ENCODE data around the gene SEMA6D. TPM values are rescaled to one million over a fixed set of nuclear protein-coding genes. Genes with fewer than 3 reads are reported as not detected.

Gene SEMA6D
- total and polyA plus RNA-seq, 2 donors (not counting 3 experiments of a cell fraction or from before 2014, with no cell fraction given): 16.3 to 22.5 TPM

- no peaks in the 10 kb centered on the region for H3K79me2 ChIP-seq (ENCODE audit: control insufficient read depth, insufficient read depth, low read length)
- H3K4me2 ChIP-seq (ENCODE audit: insufficient read depth, low read length): no peak overlapping the region
- H3K9me1 ChIP-seq (replicated peaks; ENCODE audit: control insufficient read depth, extremely low read depth, insufficient read depth, low read length): no peaks in the 10 kb centered on the region
- no peak overlapping the region for H3K4me3 ChIP-seq (replicated peaks in 1 of 3; ENCODE audit: insufficient read depth in 1 of 3, low read depth in 1 of 3, low read length in 3 of 3)
- H3K36me3 ChIP-seq (ENCODE audit: control insufficient read depth in 2 of 2, extremely low read depth in 1 of 2, insufficient read depth in 2 of 2, low read length in 2 of 2): peaks cover 0 to 4% of the 10 kb centered on the region in 2 experiments
- DNase-seq (ENCODE audit: low read depth, low spot score) (no peak), FAIRE-seq (no peak)
- ChIA-PET CTCF (no interaction called here), POLR2A (no interaction called here)
- H3K4me1 ChIP-seq (ENCODE audit: control insufficient read depth, extremely low read depth, insufficient read depth, low read length): no peaks in the 10 kb centered on the region
- H3K27ac ChIP-seq (ENCODE audit: insufficient read depth, low read depth, low read length): no peak overlapping the region
- TF ChIP-seq, protein P1, sequence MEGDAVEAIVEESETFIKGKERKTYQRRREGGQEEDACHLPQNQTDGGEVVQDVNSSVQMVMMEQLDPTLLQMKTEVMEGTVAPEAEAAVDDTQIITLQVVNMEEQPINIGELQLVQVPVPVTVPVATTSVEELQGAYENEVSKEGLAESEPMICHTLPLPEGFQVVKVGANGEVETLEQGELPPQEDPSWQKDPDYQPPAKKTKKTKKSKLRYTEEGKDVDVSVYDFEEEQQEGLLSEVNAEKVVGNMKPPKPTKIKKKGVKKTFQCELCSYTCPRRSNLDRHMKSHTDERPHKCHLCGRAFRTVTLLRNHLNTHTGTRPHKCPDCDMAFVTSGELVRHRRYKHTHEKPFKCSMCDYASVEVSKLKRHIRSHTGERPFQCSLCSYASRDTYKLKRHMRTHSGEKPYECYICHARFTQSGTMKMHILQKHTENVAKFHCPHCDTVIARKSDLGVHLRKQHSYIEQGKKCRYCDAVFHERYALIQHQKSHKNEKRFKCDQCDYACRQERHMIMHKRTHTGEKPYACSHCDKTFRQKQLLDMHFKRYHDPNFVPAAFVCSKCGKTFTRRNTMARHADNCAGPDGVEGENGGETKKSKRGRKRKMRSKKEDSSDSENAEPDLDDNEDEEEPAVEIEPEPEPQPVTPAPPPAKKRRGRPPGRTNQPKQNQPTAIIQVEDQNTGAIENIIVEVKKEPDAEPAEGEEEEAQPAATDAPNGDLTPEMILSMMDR (IDR thresholded peaks at IDR 0.05; ENCODE audit: extremely low read depth in 1 of 2, insufficient read depth in 1 of 2, low read depth in 1 of 2, low read length in 2 of 2): no peak
- TF ChIP-seq GATA2 (IDR thresholded peaks at IDR 0.05; ENCODE audit: insufficient read depth, insufficient read length, low read depth, low read length) (no peak), POLR2A (IDR thresholded peaks at IDR 0.05; ENCODE audit: low read depth, low read length) (no peak), POLR2AphosphoS5 (IDR thresholded peaks at IDR 0.05; ENCODE audit: insufficient read depth, low read depth, low read length) (no peak), FOS (IDR thresholded peaks at IDR 0.05; ENCODE audit: borderline replicate concordance, insufficient read depth, low read length) (no peak), JUN (IDR thresholded peaks at IDR 0.05; ENCODE audit: borderline replicate concordance, insufficient read depth, insufficient read length, low read depth) (no peak), EZH2 (IDR thresholded peaks at IDR 0.05; ENCODE audit: borderline replicate concordance, low read depth, low read length, severe bottlenecking) (no peak), MYC (IDR thresholded peaks at IDR 0.05; ENCODE audit: low read depth, low read length) (no peak)
- TF ChIP-seq, protein P2, sequence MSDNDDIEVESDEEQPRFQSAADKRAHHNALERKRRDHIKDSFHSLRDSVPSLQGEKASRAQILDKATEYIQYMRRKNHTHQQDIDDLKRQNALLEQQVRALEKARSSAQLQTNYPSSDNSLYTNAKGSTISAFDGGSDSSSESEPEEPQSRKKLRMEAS (IDR thresholded peaks at IDR 0.05; ENCODE audit: insufficient read depth, insufficient read length): no peak
- intact Hi-C loops (cut with micrococcal nuclease): no loop called here
- H3K9me3 ChIP-seq (replicated peaks; ENCODE audit: control insufficient read depth, insufficient read depth, low read length): no peaks in the 10 kb centered on the region
- no peaks in the 10 kb centered on the region for H4K20me1 ChIP-seq (replicated peaks; ENCODE audit: control insufficient read depth, extremely low read depth, insufficient read depth, low read length)
- dilution Hi-C loops (cut with MboI; ENCODE audit: extremely low pct_ligation_motif_present, low sequenced_read_pairs): no loop called here
- BruUV-seq (replicated peaks): no TSS peak
- H2AFZ ChIP-seq (ENCODE audit: low read depth, low read length): no peak overlapping the region
- no peaks in the 10 kb centered on the region for H3K27me3 ChIP-seq (ENCODE audit: control insufficient read depth in 2 of 2, insufficient read depth in 2 of 2, low read length in 2 of 2)
- no peak overlapping the region for H3K9ac ChIP-seq (replicated peaks; ENCODE audit: extremely low read depth, insufficient read depth, low read length)
Measured at GRCh38 chr15:47742334-47742733, 25.0 kb downstream of the SEMA6D start.

All from endothelial cell of umbilical vein (primary cell).